Activated naive CD8-positive, alpha-beta T cell treated with anti-CD3 and anti-CD28 coated beads, Interleukin-2, amount 50 U/mL, for 24 hours (primary cell): Measurements from ENCODE around the gene DOK1.

Experiments
- ATAC-seq: fragments of 150-1000 bp; cut with Tn5 transposase; one replicate; pipeline ENCODE4 v1.10.0; 2021
- DNase-seq: peaks from one replicate; pipeline ENCODE4 v3.0.0; 2021
- H3K27ac Mint-ChIP-seq: one replicate; pipeline ENCODE4 v1.8.0; 2021; ENCODE audit warnings: mild to moderate bottlenecking, mixed read lengths
- H3K27me3 Mint-ChIP-seq: one replicate; pipeline ENCODE4 v1.8.0; 2021; ENCODE audit warnings: mixed read lengths
- H3K36me3 Mint-ChIP-seq: one replicate; pipeline ENCODE4 v1.8.0; 2021; ENCODE audit warnings: low read depth, mixed read lengths
- H3K4me1 Mint-ChIP-seq: one replicate; pipeline ENCODE4 v1.8.0; 2021; ENCODE audit warnings: mixed read lengths
- H3K4me3 Mint-ChIP-seq: one replicate; pipeline ENCODE4 v1.8.0; 2021; ENCODE audit warnings: mild to moderate bottlenecking, moderate library complexity, mixed read lengths
- H3K9me3 Mint-ChIP-seq: one replicate; pipeline ENCODE4 v1.8.0; 2021; ENCODE audit warnings: mixed read lengths

DOK1 gene

DNA sequence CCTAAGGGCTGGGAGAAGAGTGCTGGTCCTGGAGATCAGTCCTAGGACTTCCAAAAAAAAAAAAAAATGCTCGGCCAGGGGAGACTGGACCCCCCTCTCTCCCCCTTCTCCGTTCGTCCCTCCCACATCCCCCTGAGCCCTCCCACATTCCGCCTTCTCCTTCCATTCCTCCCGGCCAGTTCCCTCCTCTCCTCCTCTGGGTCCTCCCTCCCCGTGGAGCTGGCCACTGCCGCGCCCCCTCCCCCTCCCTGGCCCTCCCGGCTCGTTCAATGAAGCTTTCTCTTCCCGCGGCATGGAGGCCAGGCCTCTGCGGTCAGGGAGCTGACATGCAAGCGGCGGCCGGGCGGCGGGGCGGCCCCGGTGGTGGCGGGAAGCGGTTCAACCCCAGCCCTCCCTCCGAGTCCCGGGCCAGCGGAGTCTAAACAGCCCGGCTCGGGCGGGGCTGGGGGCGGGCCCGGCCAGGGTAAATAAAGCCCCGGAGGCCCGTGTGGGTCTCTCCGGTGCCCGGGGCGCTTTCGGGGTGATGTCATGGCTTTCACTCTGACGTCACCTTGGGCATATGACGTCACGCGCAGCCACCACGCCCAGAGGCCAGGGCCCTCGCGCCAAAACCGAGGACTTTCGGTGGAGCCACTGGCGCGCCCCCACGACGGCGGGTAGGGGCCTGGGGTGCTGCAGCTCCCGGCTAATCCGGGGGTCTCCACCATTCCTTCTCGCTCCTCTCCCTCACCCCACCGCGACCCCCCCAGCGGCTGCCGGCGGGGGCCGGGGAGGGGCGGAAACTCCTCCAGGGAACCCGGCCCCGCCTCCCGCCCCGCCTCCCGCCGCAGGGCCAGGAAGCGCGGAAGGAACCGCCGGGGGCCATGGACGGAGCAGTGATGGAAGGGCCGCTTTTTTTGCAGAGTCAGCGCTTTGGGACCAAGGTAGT is at the start of gene DOK1, which contains the start of gene LOXL3:
Gene DOK1 (plus strand): TSS at position 829 of the 928 bp plus-strand sequence. CDS start 35 bp downstream, at position 864.
Gene LOXL3 (minus strand): TSS at position 51 of the 928 bp plus-strand sequence. CDS start 1,308 bp downstream, outside the sequence.
- Mint-ChIP-seq H3K4me3 (peak within 1 kb of the TSS; percentile 93), H3K9me3 (no peaks in the 10 kb centered on the region), H3K36me3 (peaks cover 8% of the 10 kb centered on the region), H3K27ac (peak within 1 kb of the TSS; percentile 89), H3K4me1 (peaks cover 21% of the 10 kb centered on the region), H3K27me3 (peaks cover 25% of the 10 kb centered on the region)
- DNase-seq, result peak; percentile 88
- peak; percentile 81 for ATAC-seq

DNA sequence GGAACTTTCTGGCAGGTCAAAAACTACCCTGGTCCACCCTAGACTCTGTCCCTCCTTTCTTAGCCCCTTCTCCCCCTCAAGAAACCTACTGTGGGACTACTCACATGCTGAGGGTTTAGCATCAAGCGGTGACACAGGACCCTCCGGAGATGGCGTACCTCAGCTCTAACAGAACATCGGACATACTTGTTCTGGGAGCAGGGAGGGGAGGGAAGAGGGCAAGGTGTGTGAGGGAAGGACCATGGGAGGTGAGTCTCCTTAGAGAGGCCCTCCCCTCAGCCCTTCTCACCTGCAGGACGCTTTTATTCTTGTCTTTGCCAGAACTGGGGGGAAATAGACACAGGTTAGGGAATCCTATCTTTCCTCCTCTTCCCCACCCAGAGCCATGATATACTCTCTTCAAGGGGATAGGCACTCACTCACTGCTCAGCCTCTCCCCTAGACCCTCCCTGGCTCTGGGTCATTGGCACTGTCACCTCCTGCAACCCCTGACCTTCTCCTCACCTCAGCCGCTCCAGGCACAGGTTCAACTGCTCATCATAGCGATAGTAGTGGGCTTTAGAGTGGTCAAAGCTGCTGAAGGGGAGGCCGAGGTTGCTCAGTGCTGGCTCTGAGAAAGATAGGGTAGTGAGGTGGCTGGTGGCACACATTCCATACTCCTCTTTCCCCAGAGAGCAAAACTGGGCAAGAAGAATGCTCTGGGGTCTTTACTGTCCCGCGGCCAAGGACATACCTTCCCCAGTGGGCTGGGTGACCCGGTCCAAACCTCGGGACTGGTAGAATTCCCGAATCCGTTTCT is 48.9 kb upstream of the DOK1 start:
- H3K4me3 Mint-ChIP-seq, result peak overlapping the region; percentile 3
- H3K9me3 Mint-ChIP-seq, result no peaks in the 10 kb centered on the region
- H3K27ac Mint-ChIP-seq, result no peak overlapping the region
- peaks cover 31% of the 10 kb centered on the region for H3K36me3 Mint-ChIP-seq
- H3K27me3 Mint-ChIP-seq, result peaks cover 52% of the 10 kb centered on the region
- H3K4me1 Mint-ChIP-seq, result peaks cover 64% of the 10 kb centered on the region
- ATAC-seq (no peak), DNase-seq (no peak)

DNA sequence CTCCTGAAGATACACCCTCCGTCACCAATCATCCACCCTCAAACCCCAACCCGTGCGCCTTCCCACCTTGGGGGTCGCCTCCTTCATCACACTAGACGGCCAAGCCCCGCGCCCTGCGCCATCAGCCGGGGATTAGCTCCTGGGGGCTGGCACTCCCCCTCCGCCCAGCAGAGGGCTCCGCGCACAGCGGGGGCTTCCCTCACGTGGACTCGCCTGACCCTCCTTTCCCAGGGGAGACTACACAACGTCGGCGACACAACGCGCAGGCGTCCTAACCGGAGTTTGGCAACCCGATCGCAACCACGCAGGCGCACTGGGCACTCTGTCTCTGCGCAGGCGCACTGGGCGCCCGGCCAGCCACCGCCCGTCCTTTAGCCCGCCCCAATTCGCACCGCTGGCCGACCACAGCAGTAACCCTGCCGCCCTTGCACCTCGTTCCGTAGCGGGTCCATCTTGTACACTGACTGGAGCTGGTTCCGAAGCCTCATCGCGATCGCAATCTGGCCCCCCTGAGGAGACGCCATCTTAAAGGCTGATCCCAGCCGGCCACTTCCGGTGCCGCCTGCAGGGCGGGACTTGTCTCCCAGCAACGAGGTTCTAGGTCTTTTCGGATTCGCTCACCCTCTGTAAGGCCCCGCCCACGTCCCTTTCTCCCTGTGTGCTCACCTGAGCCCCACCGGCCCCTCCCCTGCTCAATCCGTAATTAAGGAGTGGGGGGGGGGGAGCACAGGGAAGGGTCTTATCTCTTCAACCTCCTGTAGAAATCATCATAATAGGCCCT is 47.2 kb upstream of the DOK1 start, which contains the start of gene PCGF1:
Gene PCGF1 (minus strand): TSS at position 551 of the 781 bp plus-strand sequence. CDS start 27 bp downstream, at position 524.
- Mint-ChIP-seq H3K4me1 (peaks cover 58% of the 10 kb centered on the region), H3K9me3 (no peaks in the 10 kb centered on the region), H3K27me3 (peaks cover 52% of the 10 kb centered on the region), H3K36me3 (peaks cover 31% of the 10 kb centered on the region), H3K27ac (peak within 1 kb of the TSS; percentile 100), H3K4me3 (peak within 1 kb of the TSS; percentile 99)
- ATAC-seq (peak; percentile 88), DNase-seq (peak; percentile 99)

DNA sequence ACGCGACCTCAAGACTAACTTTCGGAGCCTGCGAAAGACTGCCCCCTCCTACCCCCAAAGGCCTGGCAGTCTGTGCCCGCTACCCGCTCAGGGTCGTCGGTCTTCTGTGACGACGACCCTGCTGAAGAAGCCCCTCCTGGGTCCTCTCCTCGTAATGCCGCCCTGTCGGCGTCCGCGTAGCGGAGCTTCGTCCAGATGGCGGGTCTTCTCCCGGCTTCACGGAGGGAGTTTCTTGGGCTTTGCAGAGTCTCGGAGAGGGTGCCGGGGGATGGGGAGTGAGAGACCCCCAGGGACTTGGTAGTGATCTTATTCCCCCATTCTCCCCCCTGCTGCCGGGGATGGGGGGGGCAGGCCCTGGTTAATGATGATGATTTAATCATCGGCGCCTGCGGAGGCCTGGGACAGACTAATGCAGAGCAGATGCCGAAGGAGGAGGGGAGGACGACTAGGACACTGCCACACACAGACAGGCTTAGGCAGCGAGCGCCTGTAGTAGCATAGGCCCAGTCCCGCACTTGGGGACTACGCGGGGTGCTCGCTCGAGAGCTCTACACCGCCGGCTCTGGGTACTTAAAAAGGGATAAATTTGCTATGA is 46.5 kb upstream of the DOK1 start:
- Mint-ChIP-seq H3K27me3 (peaks cover 51% of the 10 kb centered on the region), H3K27ac (peak overlapping the region; percentile 100), H3K4me1 (peaks cover 53% of the 10 kb centered on the region), H3K9me3 (no peaks in the 10 kb centered on the region), H3K4me3 (peak overlapping the region; percentile 99), H3K36me3 (peaks cover 31% of the 10 kb centered on the region)
- DNase-seq (peak; percentile 20), ATAC-seq (no peak)

DNA sequence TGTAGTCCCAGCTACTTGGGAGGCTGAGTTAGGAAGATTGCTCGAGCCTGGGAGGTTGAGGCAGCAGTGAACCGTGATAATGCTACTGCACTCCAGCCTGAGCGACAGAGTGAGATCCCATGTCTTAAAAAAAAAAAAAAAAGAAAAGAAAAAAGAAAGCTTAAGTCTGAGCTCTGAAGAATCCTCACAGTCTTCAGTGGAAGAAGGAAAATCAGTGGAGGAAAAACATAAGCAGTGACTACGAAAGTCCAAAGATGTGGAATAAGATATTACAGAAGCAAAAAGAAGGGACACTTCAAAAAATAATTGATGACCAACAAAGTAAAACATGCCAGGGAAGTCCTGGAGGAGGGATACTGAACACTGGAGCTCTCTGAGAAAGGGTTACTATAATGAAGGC is 44.2 kb upstream of the DOK1 start:
- ATAC-seq (no peak), DNase-seq (no peak)
- peaks cover 41% of the 10 kb centered on the region for H3K4me1 Mint-ChIP-seq
- H3K27ac Mint-ChIP-seq, result no peak overlapping the region
- H3K4me3 Mint-ChIP-seq, result no peak overlapping the region
- no peaks in the 10 kb centered on the region for H3K9me3 Mint-ChIP-seq
- H3K27me3 Mint-ChIP-seq, result peaks cover 49% of the 10 kb centered on the region
- peaks cover 19% of the 10 kb centered on the region for H3K36me3 Mint-ChIP-seq

DNA sequence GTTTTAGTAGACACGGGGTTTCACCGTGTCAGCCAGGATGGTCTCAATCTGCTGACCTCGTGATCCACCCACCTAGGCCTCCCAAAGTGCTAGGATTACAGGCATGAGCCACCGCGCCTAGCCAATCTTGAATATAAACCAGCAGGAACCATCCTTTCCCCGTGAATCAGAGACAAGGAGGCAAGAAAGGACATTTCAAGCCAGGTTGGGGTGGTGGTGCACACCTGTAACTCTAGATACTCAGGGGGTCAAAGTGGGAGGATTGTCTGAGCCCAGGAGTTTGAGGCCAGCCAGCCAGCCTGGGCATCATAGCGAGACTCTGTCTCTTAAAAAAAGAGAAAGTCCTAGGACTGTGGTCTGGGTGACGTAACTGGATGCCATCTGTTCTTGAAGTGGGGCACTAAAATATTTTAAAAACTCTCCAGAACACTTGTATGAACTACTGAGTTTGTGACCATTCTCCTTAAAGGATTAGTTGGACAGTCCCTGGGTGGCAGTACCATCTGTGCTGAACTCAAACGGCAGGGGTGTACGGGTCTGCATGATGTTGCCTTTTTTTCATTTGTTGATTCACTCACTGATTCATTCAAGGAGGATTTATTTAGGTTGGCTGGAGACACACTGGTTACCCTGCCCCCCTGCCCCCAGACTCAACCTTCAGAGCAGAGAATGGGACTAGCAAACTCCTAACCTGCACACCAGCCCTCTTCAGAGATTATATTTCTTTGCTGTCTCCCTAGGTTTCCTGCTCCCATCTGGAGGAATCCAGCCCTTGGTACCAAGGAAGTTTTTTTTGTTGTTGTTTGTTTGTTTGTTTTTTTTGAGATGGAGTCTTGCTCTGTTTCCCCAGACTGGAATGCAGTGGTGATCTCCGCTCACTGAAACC is 43.2 kb upstream of the DOK1 start:
- ATAC-seq (no peak), DNase-seq (no peak)
- Mint-ChIP-seq H3K4me3 (no peak overlapping the region), H3K27ac (no peak overlapping the region), H3K36me3 (peaks cover 11% of the 10 kb centered on the region), H3K4me1 (peaks cover 41% of the 10 kb centered on the region), H3K27me3 (peaks cover 57% of the 10 kb centered on the region), H3K9me3 (no peaks in the 10 kb centered on the region)

DNA sequence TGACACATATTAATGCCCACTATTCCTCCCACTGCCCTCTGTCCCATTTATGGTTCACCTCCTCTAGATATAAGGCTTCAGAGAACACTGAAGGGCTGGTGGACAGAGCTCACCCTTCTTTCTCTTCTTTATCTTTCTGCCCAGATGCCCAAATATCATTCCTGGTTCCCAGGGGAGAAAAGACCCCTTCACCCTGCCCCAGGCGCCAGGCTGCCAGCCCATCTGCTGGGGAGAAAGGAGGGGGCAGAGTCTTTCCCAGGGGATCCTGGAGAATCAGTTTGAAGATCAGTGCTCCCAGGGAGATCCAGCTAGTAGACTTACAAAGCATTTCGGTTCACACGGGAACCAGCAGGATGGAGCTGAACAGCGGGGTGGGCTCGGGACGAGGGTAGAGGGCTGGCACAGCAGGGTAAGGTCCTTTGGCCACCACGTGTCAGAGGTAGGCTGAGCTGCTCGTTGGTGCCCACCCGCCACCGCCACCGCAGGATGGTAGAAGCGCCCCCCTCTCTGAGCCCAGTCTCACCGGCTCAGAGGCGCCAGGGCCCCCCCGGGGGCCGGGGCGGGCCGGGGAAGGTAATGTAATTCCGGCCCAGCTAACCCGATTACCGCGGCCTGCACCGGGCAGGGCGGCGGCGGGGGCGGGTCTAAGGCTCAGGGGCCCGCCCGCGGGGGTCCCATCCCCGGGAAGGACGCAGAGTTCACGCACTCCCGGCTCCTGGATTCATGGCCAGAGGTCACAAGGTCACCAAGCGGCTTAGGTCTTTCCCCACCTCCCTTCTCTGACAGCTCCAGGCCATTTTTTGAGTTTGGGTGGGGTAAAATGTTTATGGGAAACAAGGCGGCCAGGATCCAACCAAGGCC is 41.5 kb upstream of the DOK1 start:
- Mint-ChIP-seq H3K27me3 (peaks cover 69% of the 10 kb centered on the region), H3K9me3 (no peaks in the 10 kb centered on the region), H3K4me1 (peaks cover 31% of the 10 kb centered on the region), H3K4me3 (no peak overlapping the region), H3K36me3 (peaks cover 8% of the 10 kb centered on the region), H3K27ac (no peak overlapping the region)
- ATAC-seq, result no peak
- no peak for DNase-seq

DNA sequence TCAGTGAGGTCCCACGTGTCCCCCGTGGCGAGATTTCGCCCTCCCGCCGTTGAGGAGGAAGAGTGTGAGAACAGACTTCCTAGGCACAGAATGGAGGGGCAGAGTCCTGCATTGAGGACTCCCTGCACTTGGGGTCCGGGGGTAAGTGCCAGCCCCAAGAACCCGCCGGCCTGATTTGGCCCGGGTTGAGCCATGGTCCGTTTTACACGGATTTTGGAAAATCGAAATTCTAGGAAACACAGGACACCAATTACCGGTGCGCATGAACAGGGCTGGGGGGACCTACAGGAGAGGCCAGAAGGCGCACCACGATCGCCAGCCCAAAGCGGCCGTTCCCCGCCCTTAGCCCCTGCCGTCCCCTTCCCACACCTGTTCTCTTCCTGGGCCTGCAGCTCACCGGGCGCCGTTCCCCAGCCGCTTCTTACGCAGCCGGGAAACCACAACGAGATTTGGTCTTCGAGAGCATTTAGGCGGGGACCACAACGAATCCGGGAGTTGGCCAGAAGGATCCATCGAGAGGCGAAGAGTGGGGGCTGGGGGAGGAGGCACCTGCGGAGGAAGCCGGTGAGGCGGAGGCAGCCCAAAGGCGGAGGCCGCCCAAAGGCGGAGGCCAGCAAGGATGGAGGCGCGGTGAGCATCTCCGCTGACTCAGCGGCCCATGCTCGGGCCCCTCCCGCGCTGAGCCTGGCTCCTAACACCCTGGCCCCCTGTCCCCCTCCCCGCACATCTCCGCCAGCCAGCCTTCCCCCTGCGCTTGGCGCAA is 40.7 kb upstream of the DOK1 start:
- ATAC-seq, result peak; percentile 7
- H3K27me3 Mint-ChIP-seq, result peaks cover 76% of the 10 kb centered on the region
- no peak overlapping the region for H3K4me3 Mint-ChIP-seq

DNA sequence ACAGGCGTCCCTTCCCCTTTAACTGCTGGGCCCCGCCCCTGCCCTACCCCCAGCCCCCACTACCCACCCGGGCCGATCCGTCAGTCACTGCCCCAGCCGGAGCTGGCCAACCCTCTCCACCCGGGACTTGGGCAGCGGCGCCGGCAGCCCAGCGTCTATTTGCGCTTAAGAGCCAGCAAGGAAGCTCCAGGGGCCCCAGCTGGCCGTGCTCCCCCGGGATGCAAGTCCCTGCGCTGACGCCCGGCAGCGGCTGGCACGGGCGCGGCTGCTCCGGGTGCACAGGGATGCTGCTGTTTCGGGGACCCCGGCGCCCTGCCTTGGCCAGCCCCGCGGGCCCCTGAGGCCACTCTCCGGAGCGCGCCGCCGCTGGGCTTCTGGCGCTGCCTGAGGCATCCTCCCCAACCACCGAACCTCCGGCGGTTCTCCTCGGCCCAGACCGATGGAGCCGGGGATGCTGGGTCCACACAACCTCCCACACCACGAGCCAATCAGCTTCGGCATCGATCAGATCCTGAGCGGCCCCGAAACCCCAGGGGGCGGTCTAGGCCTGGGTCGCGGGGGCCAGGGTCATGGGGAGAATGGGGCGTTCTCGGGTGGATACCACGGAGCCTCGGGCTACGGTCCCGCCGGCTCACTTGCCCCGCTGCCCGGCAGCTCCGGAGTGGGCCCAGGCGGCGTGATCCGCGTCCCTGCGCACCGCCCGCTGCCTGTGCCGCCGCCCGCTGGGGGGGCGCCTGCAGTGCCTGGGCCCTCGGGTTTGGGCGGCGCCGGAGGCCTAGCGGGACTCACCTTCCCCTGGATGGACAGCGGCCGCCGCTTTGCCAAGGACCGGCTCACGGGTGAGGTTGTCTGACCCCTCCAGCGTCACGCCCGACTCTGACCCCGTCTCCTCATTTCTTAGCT is 39.9 kb upstream of the DOK1 start, which contains the start of gene TLX2:
Gene TLX2 (plus strand): TSS at position 83 of the 903 bp plus-strand sequence. CDS start 357 bp downstream, at position 440.
- no peak within 1 kb of the TSS for H3K27ac Mint-ChIP-seq
- peak; percentile 13 for ATAC-seq
- H3K27me3 Mint-ChIP-seq, result peaks cover 79% of the 10 kb centered on the region
- peaks cover 8% of the 10 kb centered on the region for H3K36me3 Mint-ChIP-seq
- no peak for DNase-seq
- peak within 1 kb of the TSS; percentile 59 for H3K4me3 Mint-ChIP-seq
- H3K9me3 Mint-ChIP-seq, result no peaks in the 10 kb centered on the region
- H3K4me1 Mint-ChIP-seq, result peaks cover 24% of the 10 kb centered on the region

More for the DNA sequence above, 40.7 kb upstream of the DOK1 start:
- peaks cover 8% of the 10 kb centered on the region for H3K36me3 Mint-ChIP-seq
- DNase-seq, result peak; percentile 26
- H3K9me3 Mint-ChIP-seq, result no peaks in the 10 kb centered on the region
- H3K27ac Mint-ChIP-seq, result no peak overlapping the region
- H3K4me1 Mint-ChIP-seq, result peaks cover 24% of the 10 kb centered on the region

DNA sequence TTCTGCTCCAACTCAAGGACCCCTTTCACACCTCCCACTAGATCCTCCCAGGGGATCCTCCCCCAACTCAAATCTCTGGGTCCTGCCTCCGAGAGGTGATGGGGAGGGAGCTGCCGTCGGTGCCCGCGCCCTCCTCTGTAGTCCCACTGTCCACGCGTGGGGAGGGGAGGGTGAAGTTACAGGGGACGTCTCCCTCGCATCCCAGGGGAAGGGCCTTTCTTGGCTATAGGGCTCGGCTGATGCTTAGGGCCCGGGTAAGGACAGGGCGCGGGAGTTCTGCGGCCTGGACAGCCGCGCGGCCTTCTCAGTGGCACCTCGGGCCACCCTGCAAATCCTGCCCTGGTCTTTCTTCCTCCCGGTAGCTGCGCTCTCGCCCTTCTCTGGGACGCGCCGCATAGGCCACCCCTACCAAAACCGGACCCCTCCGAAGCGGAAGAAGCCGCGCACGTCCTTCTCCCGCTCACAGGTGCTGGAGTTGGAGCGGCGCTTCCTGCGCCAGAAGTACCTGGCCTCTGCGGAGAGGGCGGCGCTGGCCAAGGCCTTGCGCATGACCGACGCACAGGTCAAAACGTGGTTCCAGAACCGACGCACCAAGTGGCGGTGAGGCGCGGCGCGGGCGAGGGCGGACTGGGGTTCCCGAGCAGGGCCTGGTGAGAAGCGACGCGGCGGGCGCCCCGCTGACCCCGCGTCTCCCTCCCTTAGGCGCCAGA is 39.1 kb upstream of the DOK1 start:
- ATAC-seq, result no peak
- Mint-ChIP-seq H3K4me3 (peak overlapping the region; percentile 59), H3K27me3 (peaks cover 82% of the 10 kb centered on the region)

More for the DNA sequence above, 39.1 kb upstream of the DOK1 start:
- Mint-ChIP-seq H3K36me3 (peaks cover 8% of the 10 kb centered on the region), H3K27ac (no peak overlapping the region), H3K4me1 (peaks cover 23% of the 10 kb centered on the region), H3K9me3 (no peaks in the 10 kb centered on the region)
- DNase-seq, result peak; percentile 20
